DMS153 treated with DMSO at 0.1 percent for 48 hours (cell line): ENCODE measurements around the gene ETFB.

Experiments used
- DNase-seq: peaks from one replicate; lab custom pipeline; 2025; ENCODE audit not compliant: unreplicated experiment; lab: John Stamatoyannopoulos, UW

Gene ETFB

DNA sequence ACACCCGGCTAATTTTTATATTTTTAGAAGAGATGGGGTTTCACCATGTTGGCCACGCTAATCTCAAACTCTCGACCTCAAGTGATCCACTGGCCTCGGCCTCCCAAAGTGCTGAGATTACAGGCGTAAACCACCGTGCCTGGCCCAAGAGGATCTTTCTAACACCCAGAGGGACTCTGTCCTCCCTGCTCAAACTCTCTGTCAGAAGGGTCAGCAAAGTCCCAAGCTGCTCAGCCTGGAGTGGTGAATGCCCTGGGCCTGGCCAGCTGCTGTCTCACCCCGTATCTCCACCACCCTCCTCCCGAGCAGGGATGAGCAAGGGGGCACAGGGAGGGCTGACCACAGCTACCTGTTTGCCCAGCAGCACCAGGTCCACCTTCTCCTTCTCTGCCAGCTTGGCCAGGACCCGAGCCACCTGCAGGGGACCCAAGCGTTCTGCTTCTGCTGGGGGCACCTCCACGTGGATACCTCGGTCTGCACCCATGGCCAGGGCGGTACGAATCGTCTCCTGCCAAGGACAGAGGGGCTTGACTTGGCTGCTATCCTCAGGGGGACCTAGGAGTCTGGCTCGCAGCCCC is 13.3 kb downstream of the ETFB start:
- DNase-seq: no peak

DNA sequence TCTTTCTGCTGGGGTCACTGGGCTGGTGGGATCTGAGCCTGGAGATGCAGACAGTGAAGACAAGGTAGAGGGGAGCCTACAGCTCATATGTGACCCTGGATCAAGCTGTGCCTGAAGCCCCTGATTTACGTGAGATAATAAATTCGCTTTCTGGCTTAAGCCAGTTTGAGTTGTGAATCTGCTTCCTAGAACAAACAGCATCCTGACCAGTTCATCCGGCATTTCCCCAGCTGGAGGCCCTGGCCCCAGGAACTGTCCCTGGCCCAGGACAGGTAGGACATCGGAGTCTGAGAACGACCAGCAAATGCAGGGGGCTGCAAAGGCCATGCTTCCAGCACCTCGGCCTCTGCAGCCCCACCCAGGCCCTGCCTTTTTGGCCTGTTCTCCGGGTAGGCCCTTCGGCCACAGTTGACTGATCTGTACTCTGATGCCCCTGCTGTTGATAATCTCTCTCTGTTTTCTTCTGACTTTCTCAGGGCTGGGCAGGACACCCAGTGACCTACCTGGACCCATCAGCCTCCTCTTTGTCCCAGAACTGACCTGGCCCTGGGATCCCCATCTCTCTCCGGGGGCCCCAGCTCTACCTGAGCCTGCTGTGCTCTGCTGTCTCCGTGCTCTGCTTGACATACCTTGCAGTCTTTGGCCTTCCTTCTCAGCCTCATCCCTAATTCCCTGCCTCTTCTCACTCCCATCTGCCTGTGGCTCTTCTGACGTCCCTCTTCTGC is 14.8 kb downstream of the ETFB start:
- no peak for DNase-seq

DNA sequence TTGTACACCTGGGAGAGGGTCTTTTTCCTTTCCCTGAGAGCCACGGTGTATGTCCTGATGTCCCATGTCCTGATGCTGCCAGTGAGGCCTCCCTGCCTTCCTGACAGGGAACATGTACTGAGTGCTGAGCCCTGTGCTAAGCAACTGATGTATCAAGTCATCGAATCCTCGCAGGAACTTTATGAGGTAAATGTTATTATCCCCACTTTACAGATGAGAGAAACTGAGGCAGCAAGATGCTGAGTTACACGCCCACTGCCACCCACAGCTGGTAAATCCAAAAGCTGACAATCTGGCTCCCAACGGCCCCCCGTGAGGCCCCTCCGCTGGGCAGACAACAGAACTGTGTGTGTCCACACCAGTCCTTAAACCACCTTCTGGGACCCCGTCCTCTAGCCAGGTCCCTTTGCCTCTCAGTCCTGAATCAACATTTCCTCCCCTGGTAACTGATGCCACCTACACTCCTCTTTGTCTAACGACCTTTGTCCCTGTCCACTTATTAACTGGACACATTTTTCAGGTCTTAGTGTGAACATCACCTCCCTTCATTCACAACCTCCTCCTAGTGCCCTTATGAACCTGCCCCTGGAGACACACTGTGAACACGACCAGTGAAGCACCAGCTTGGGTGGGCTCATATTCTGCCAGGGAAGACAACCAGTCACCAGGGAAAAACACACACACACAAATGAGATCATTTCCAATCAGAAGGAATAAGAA is 18.8 kb downstream of the ETFB start:
- no peak for DNase-seq

GRCh38 chr19:51346742-51347141 is 19.4 kb downstream of the ETFB start:
- DNase-seq: no peak

GRCh38 chr19:51345076-51345620 is 21.0 kb downstream of the ETFB start:
- DNase-seq: no peak

- no peak for DNase-seq
Measured at GRCh38 chr19:51342631-51343569, 23.3 kb downstream of the ETFB start.

GRCh38 chr19:51341976-51342580 is 24.1 kb downstream of the ETFB start, which contains the start of gene VSIG10L:
TSS of gene VSIG10L (minus strand) at chr19:51342139. CDS start at chr19:51342124, 15 bp downstream.
- no peak for DNase-seq

DNA sequence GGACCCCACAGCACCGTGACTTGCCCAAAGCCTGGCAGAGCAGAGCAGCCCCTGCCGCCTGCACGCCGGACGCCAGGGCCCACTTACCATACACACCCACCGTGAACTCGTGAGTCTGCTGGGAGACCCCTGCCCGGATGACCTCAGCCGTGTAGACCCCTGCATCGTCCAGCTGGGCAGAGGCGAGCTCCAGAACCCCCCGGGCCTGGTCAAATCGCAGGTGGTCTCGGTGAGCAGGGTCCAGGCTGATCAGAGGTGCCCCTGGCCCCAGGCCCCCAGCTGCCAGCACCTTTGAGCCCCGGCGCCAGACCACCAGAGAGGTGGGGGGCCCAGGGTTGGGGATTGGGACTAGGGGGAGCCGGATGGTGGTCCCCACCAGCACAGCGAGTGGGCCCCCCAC is 25.1 kb downstream of the ETFB start:
- DNase-seq: no peak

GRCh38 chr19:51339687-51340656 is 26.2 kb downstream of the ETFB start:
- DNase-seq: peak; percentile 71

- peak; percentile 29 for DNase-seq
Measured at GRCh38 chr19:51339313-51339686, 26.9 kb downstream of the ETFB start.

DNA sequence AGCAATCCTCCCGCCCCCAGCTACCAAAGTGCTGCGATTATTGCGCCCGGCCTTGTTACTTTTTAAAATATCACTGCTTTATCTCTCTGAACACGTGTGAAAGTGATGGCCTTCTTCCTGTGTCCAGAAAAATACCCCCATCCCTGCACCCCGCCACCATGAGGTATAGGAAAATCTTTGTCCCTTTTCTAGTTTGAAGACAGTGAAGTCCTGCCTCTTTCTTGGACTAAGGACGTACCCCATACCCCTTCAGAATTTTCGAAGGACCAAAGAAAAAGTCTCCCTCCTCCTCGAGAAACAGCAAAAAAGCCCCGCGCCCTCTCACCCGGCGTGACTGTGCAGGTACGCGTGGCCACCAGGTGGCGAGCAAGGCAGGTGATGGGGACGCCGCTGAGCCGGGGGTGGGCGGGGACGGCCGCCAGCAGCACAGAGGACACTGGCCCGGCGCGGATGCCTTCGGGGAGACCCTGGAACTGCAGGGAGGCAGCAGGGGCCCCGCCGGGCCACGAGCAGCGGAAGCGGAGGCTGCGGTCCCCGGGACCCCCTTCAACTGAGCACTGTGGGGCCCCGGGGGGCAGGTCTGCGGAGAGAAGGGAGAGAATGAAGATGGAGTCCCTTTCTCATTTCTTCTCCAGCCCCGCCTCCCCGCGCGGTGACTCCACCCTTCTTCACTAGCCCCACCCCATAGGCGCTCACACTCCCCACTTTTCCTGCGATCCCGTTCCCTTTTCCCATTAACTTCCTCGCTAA is 27.4 kb downstream of the ETFB start:
- DNase-seq: peak; percentile 73

GRCh38 chr19:51337861-51338562 is 28.2 kb downstream of the ETFB start:
- no peak for DNase-seq

GRCh38 chr19:51337141-51337860 is 28.9 kb downstream of the ETFB start:
- no peak for DNase-seq

DNA sequence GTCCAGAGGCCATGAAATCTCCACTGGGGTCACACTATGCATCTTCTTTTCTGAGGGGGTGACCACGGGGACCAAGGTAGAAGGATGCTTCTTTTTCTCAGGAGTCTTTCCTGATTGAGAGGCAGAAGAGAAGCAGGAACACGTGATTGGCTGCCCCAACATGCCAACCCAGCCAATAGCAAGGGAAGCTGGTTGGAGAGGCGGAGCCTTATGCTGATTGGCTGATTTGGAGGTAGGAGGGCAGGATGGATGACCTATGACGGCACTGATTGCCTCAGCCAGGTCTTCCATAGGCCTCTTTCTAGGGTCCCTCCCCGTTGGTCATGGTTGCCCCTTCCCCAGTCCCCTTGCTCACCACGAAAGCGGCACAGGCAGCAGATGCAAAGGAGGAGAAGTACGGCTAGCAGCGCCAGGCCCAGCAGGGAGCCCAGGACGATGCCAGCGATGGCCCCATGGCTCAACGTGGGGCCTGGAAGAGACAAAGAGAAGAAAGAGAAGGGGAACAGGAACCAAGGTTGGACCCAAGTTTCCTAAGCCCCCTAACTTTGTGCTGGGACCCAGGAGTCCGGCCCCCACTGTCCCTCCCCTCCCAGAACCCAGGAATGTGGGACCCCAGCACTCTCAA is 32.2 kb downstream of the ETFB start:
- no peak for DNase-seq

- DNase-seq: no peak
Measured at GRCh38 chr19:51331716-51332115, 34.5 kb downstream of the ETFB start.

DNA sequence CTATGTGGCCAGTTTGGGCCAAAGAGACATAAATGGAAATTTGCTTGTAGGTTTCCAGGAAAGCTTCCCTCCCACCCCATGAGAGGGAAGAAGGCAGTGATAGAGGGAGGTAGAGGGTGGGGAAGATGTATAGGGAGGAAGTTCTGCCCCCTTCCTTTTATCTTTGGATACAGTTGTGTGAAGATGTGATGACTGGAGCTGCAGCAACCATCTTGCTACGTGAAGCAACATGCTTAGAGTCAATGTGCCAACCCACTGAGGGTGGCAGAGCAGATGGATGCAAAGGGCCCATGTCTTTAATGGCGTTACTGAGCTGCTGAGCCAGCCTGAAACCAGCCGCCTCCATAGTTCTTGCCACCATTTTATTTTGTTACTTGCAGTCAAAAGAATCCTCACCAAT is 35.0 kb downstream of the ETFB start:
- no peak for DNase-seq

GRCh38 chr19:51330366-51330765 is 35.8 kb downstream of the ETFB start:
- no peak for DNase-seq
